ENCODE data around the gene TMED1. TPM values are rescaled to one million over a fixed set of nuclear protein-coding genes. Genes with fewer than 3 reads are reported as not detected.
A peak's percentile ranks its signal among the peaks of the same experiment; 100 is the strongest.

TMED1 gene
- total RNA-seq, 1 donor = 43.1 TPM

GRCh38 chr19:10828981-10829821, 6.8 kb downstream of the TMED1 start:
- TF ChIP-seq CTCF (IDR thresholded peaks at IDR 0.05; ENCODE audit: extremely low read depth, low read depth, low read length) = no peak

GRCh38 chr19:10826846-10827245, 9.2 kb downstream of the TMED1 start:
- Histone ChIP-seq H3K9me3 (ENCODE audit: low read depth, low read length) (no peaks in the 10 kb centered on the region), H3K4me1 (ENCODE audit: insufficient read depth, low read length) (no peaks in the 10 kb centered on the region), H2AFZ (ENCODE audit: low read length) (no peak overlapping the region), H3K27me3 (ENCODE audit: insufficient read depth, low read length) (no peaks in the 10 kb centered on the region), H3K36me3 (ENCODE audit: insufficient read depth, low read length) (peaks cover 48% of the 10 kb centered on the region), H4K20me1 (ENCODE audit: insufficient read depth, low read length) (peaks cover 2% of the 10 kb centered on the region), H3K27ac (ENCODE audit: low read depth, low read length) (no peak overlapping the region), H3K79me2 (ENCODE audit: insufficient read depth, low read length) (no peaks in the 10 kb centered on the region), H3K4me2 (ENCODE audit: insufficient read depth, low read length) (no peak overlapping the region), H3K4me3 (ENCODE audit: insufficient read depth, low read length) (no peak overlapping the region)
- no peak for TF ChIP-seq CTCF (IDR thresholded peaks at IDR 0.05; ENCODE audit: extremely low read depth, low read depth, low read length)
- no peak for DNase-seq (ENCODE audit: insufficient read length, low spot score, missing footprints)

More at GRCh38 chr19:10828981-10829821, 6.8 kb downstream of the TMED1 start:
- no peaks in the 10 kb centered on the region for H3K4me1 ChIP-seq (ENCODE audit: insufficient read depth, low read length)
- H3K27ac ChIP-seq (ENCODE audit: low read depth, low read length) = no peak overlapping the region
- H3K27me3 ChIP-seq (ENCODE audit: insufficient read depth, low read length) = no peaks in the 10 kb centered on the region
- H3K36me3 ChIP-seq (ENCODE audit: insufficient read depth, low read length) = peaks cover 55% of the 10 kb centered on the region
- H2AFZ ChIP-seq (ENCODE audit: low read length) = no peak overlapping the region
- peak; percentile 87 for DNase-seq (ENCODE audit: insufficient read length, low spot score, missing footprints)
- H3K9me3 ChIP-seq (ENCODE audit: low read depth, low read length) = no peaks in the 10 kb centered on the region
- H3K4me2 ChIP-seq (ENCODE audit: insufficient read depth, low read length) = no peak overlapping the region
- H4K20me1 ChIP-seq (ENCODE audit: insufficient read depth, low read length) = peaks cover 2% of the 10 kb centered on the region
- H3K4me3 ChIP-seq (ENCODE audit: insufficient read depth, low read length) = no peak overlapping the region
- no peaks in the 10 kb centered on the region for H3K79me2 ChIP-seq (ENCODE audit: insufficient read depth, low read length)

GRCh38 chr19:10826231-10826630, 9.8 kb downstream of the TMED1 start:
- H3K27ac ChIP-seq (ENCODE audit: low read depth, low read length) = no peak overlapping the region
- no peak for TF ChIP-seq CTCF (IDR thresholded peaks at IDR 0.05; ENCODE audit: extremely low read depth, low read depth, low read length)
- H3K4me2 ChIP-seq (ENCODE audit: insufficient read depth, low read length) = no peak overlapping the region
- DNase-seq (ENCODE audit: insufficient read length, low spot score, missing footprints) = no peak
- H3K9me3 ChIP-seq (ENCODE audit: low read depth, low read length) = no peaks in the 10 kb centered on the region
- H3K4me1 ChIP-seq (ENCODE audit: insufficient read depth, low read length) = no peaks in the 10 kb centered on the region
- H4K20me1 ChIP-seq (ENCODE audit: insufficient read depth, low read length) = peaks cover 2% of the 10 kb centered on the region
- H3K27me3 ChIP-seq (ENCODE audit: insufficient read depth, low read length) = no peaks in the 10 kb centered on the region
- H2AFZ ChIP-seq (ENCODE audit: low read length) = no peak overlapping the region
- H3K36me3 ChIP-seq (ENCODE audit: insufficient read depth, low read length) = peaks cover 48% of the 10 kb centered on the region
- no peaks in the 10 kb centered on the region for H3K79me2 ChIP-seq (ENCODE audit: insufficient read depth, low read length)
- H3K4me3 ChIP-seq (ENCODE audit: insufficient read depth, low read length) = no peak overlapping the region

- no peak overlapping the region for H2AFZ ChIP-seq (ENCODE audit: low read length)
- no peaks in the 10 kb centered on the region for H3K79me2 ChIP-seq (ENCODE audit: insufficient read depth, low read length)
- H3K36me3 ChIP-seq (ENCODE audit: insufficient read depth, low read length) = peaks cover 57% of the 10 kb centered on the region
- DNase-seq (ENCODE audit: insufficient read length, low spot score, missing footprints) = no peak
- no peak for TF ChIP-seq CTCF (IDR thresholded peaks at IDR 0.05; ENCODE audit: extremely low read depth, low read depth, low read length)
- H3K4me3 ChIP-seq (ENCODE audit: insufficient read depth, low read length) = no peak overlapping the region
- no peak overlapping the region for H3K4me2 ChIP-seq (ENCODE audit: insufficient read depth, low read length)
- H3K27ac ChIP-seq (ENCODE audit: low read depth, low read length) = no peak overlapping the region
- no peaks in the 10 kb centered on the region for H3K4me1 ChIP-seq (ENCODE audit: insufficient read depth, low read length)
- H3K9me3 ChIP-seq (ENCODE audit: low read depth, low read length) = no peaks in the 10 kb centered on the region
- H3K27me3 ChIP-seq (ENCODE audit: insufficient read depth, low read length) = no peaks in the 10 kb centered on the region
- H4K20me1 ChIP-seq (ENCODE audit: insufficient read depth, low read length) = no peaks in the 10 kb centered on the region
These were observed 12.3 kb downstream of the TMED1 start for GRCh38 chr19:10823690-10824089.
